GM23248 (cell line): ENCODE results near the gene EIF4G3. TPM values are rescaled to one million over a fixed set of nuclear protein-coding genes. Genes with fewer than 3 reads are reported as not detected.

Experiments
- DNase-seq: peaks from one replicate; pipeline ENCODE4 v3.0.0-alpha.2; 2015
- H2AFZ ChIP-seq: fragments of 200-600 bp; sonication (generic); 2 replicates; pipeline ENCODE4 v1.6.1; 2016; ENCODE audit warnings: antibody characterized with exemption
- H3F3A ChIP-seq: fragments of 200-600 bp; sonication (generic); 2 replicates; pipeline ENCODE4 v1.6.1; 2016; ENCODE audit warnings: mild to moderate bottlenecking, antibody characterized with exemption, mixed run types; ENCODE audit not compliant: insufficient read depth
- H3K27ac ChIP-seq: fragments of 200-600 bp; sonication (generic); 2 replicates; pipeline ENCODE4 v1.5.1; 2016; ENCODE audit warnings: mild to moderate bottlenecking
- H3K27me3 ChIP-seq: fragments of 200-600 bp; sonication (generic); replicated peaks from 2 replicates; pipeline ENCODE4 v1.6.1; 2016; ENCODE audit warnings: mild to moderate bottlenecking; ENCODE audit not compliant: insufficient read depth
- H3K36me3 ChIP-seq: fragments of 200-600 bp; sonication (generic); 2 replicates; pipeline ENCODE4 v1.6.1; 2016; ENCODE audit warnings: low read depth, mild to moderate bottlenecking
- H3K4me1 ChIP-seq: fragments of 200-600 bp; sonication (generic); 2 replicates; pipeline ENCODE4 v1.6.1; 2016; ENCODE audit warnings: mild to moderate bottlenecking; ENCODE audit not compliant: insufficient read depth
- H3K4me2 ChIP-seq: fragments of 200-600 bp; sonication (generic); one replicate; pipeline ENCODE4 v1.6.1; 2016; ENCODE audit warnings: mild to moderate bottlenecking; ENCODE audit not compliant: unreplicated experiment
- H3K4me3 ChIP-seq: fragments of 200-600 bp; sonication (generic); 2 replicates; pipeline ENCODE4 v1.5.1; 2016; ENCODE audit warnings: mild to moderate bottlenecking
- H3K79me2 ChIP-seq: fragments of 200-600 bp; sonication (generic); 2 replicates; pipeline ENCODE4 v1.6.1; 2016; ENCODE audit warnings: mild to moderate bottlenecking; ENCODE audit not compliant: insufficient read depth
- H3K9ac ChIP-seq: fragments of 200-600 bp; sonication (generic); 2 replicates; pipeline ENCODE4 v1.6.1; 2016; ENCODE audit warnings: mild to moderate bottlenecking
- H3K9me2 ChIP-seq: fragments of 200-600 bp; sonication (generic); 2 replicates; pipeline ENCODE4 v1.6.1; 2016; ENCODE audit warnings: mixed run types, mild to moderate bottlenecking, moderate library complexity; ENCODE audit not compliant: insufficient read depth
- H3K9me3 ChIP-seq: fragments of 200-600 bp; sonication (generic); one replicate; pipeline ENCODE4 v1.6.1; 2017; ENCODE audit warnings: low read depth
- H4K20me1 ChIP-seq: fragments of 200-600 bp; sonication (generic); 2 replicates; pipeline ENCODE4 v1.6.0; 2016; ENCODE audit not compliant: insufficient read depth
- EZH2 ChIP-seq: fragments of 200-600 bp; sonication (generic); IDR thresholded peaks from 2 replicates; pipeline ENCODE4 v1.6.1; 2018; ENCODE audit warnings: antibody characterized with exemption, mild to moderate bottlenecking; ENCODE audit not compliant: insufficient read depth, poor library complexity, severe bottlenecking
- EZH2phosphoT487 ChIP-seq: fragments of 200-600 bp; sonication (generic); IDR thresholded peaks from 2 replicates; pipeline ENCODE4 v1.6.1; 2018; ENCODE audit warnings: antibody characterized with exemption, moderate library complexity, mild to moderate bottlenecking, low read depth; ENCODE audit not compliant: insufficient read depth
- WGBS, 2 experiments: methylation state at CpG; one replicate each; pipeline ENCODE4 v1.1.6; 2015 to 2017; ENCODE audit warnings: low lambda C conversion rate in 2 of 2, low coverage in 1 of 2; ENCODE audit errors: missing lambda C conversion rate in 2 of 2; 5-methylcytosine and 5-hydroxymethylcytosine counted together
- in situ Hi-C: fragments of 300-500 bp; cut with MboI; formaldehyde crosslinking; loops from 2 replicates; pipeline ENCODE4 v1.15.0; 2020
- polyA plus RNA-seq: library from polyadenylated mRNA; unstranded; fragments of >200 nt; fragmentation: Nextera tagmentation; extraction: Ambion mirVana; gene quantifications from 2 replicates; pipeline ENCODE4 v1.2.1, GENCODE V29; 2016
- total RNA-seq: library from RNA; depleted of rRNA; stranded (reverse); fragments of >200 nt; shearing (Covaris generic); gene quantifications from 2 replicates; pipeline ENCODE4 v1.2.3, GENCODE V29; 2014

The EIF4G3 gene
- total and polyA plus RNA-seq, 2 experiments from 2014 or later, result 24.0 to 43.1 TPM

GRCh38 chr1:21168444-21168843, 8.3 kb downstream of the EIF4G3 start:
- no peak for DNase-seq
- TF ChIP-seq EZH2, result no peak
- TF ChIP-seq EZH2phosphoT487, result no peak
- no peak overlapping the region for H2AFZ ChIP-seq
- H3K27me3 ChIP-seq, result no peaks in the 10 kb centered on the region
- H3K9ac ChIP-seq, result no peak overlapping the region
- H3K27ac ChIP-seq, result no peak overlapping the region
- H3K4me2 ChIP-seq, result no peak overlapping the region
- H3K4me1 ChIP-seq, result peaks cover 14% of the 10 kb centered on the region; the same call in 1 of the 2 replicates
- H3K79me2 ChIP-seq, result peaks cover 100% of the 10 kb centered on the region
- H3F3A ChIP-seq, result peaks cover 15% of the 10 kb centered on the region
- peaks cover 20% of the 10 kb centered on the region for H3K36me3 ChIP-seq
- WGBS, 2 experiments, result 100% methylated on average over 2 of the region's 2 CpGs
- in situ Hi-C loops, result no loop called here
- H3K4me3 ChIP-seq, result no peak overlapping the region
- H4K20me1 ChIP-seq, result 0 out of 2 replicates have a peak, but pooled peaks cover 6% of the 10 kb centered on the region
- H3K9me2 ChIP-seq, result no peaks in the 10 kb centered on the region
- no peaks in the 10 kb centered on the region for H3K9me3 ChIP-seq

GRCh38 chr1:21165646-21166045, 11.1 kb downstream of the EIF4G3 start:
- in situ Hi-C loops, result no loop called here
- no peaks in the 10 kb centered on the region for H3K9me3 ChIP-seq
- no peak for TF ChIP-seq EZH2
- whole genome bisulfite sequencing, 2 experiments, result 91 to 97% methylated on average over 1 of the region's 1 CpG
- H3K27me3 ChIP-seq, result no peaks in the 10 kb centered on the region
- H3K27ac ChIP-seq, result no peak overlapping the region
- H3K9me2 ChIP-seq, result no peaks in the 10 kb centered on the region
- no peak overlapping the region for H3K9ac ChIP-seq
- 0 out of 2 replicates have a peak, but pooled peaks cover 18% of the 10 kb centered on the region for H3K4me1 ChIP-seq
- H2AFZ ChIP-seq, result no peak overlapping the region
- no peak overlapping the region for H3K4me2 ChIP-seq
- H3F3A ChIP-seq, result peaks cover 12% of the 10 kb centered on the region; the same call in 1 of the 2 replicates
- H3K36me3 ChIP-seq, result peaks cover 23% of the 10 kb centered on the region
- 0 out of 2 replicates have a peak, but pooled peaks cover 6% of the 10 kb centered on the region for H4K20me1 ChIP-seq
- DNase-seq, result peak; percentile 52
- H3K79me2 ChIP-seq, result peaks cover 100% of the 10 kb centered on the region
- H3K4me3 ChIP-seq, result no peak overlapping the region

- Histone ChIP-seq H3K9ac (no peak overlapping the region), H3K27ac (no peak overlapping the region), H3K27me3 (no peaks in the 10 kb centered on the region), H3K36me3 (peaks cover 23% of the 10 kb centered on the region), H3K9me2 (no peaks in the 10 kb centered on the region), H3K4me1 (0 out of 2 replicates have a peak, but pooled peaks cover 18% of the 10 kb centered on the region), H2AFZ (no peak overlapping the region), H4K20me1 (0 out of 2 replicates have a peak, but pooled peaks cover 6% of the 10 kb centered on the region), H3K79me2 (peaks cover 100% of the 10 kb centered on the region), H3K4me3 (no peak overlapping the region), H3K4me2 (no peak overlapping the region), H3K9me3 (no peaks in the 10 kb centered on the region), H3F3A (peaks cover 8% of the 10 kb centered on the region; the same call in 1 of the 2 replicates)
- DNase-seq, result no peak
- in situ Hi-C loops, result no loop called here
- WGBS, 2 experiments, result 75 to 78% methylated on average over 2 of the region's 2 CpGs
- TF ChIP-seq EZH2 (no peak), EZH2phosphoT487 (no peak)
These were observed 11.6 kb downstream of the EIF4G3 start for GRCh38 chr1:21165076-21165475.

- H3K27ac ChIP-seq, result no peak overlapping the region
- no peak overlapping the region for H3K4me3 ChIP-seq
- H3K4me1 ChIP-seq, result 0 out of 2 replicates have a peak, but pooled peaks cover 18% of the 10 kb centered on the region
- 0 out of 2 replicates have a peak, but pooled peaks cover 6% of the 10 kb centered on the region for H4K20me1 ChIP-seq
- peaks cover 8% of the 10 kb centered on the region; the same call in 1 of the 2 replicates for H3F3A ChIP-seq
- H2AFZ ChIP-seq, result no peak overlapping the region
- H3K79me2 ChIP-seq, result peaks cover 100% of the 10 kb centered on the region
- no peak overlapping the region for H3K4me2 ChIP-seq
- 95 to 98% methylated on average over 8 of the region's 8 CpGs for WGBS, 2 experiments
- H3K9me3 ChIP-seq, result no peaks in the 10 kb centered on the region
- TF ChIP-seq EZH2, result no peak
- no peak for TF ChIP-seq EZH2phosphoT487
- no peak overlapping the region for H3K9ac ChIP-seq
- in situ Hi-C loops, result no loop called here
- no peaks in the 10 kb centered on the region for H3K27me3 ChIP-seq
- peaks cover 18% of the 10 kb centered on the region for H3K36me3 ChIP-seq
- no peak for DNase-seq
- no peaks in the 10 kb centered on the region for H3K9me2 ChIP-seq
These were observed 12.4 kb downstream of the EIF4G3 start for GRCh38 chr1:21164266-21164665.
